HepG2 (cell line): ENCODE results near the gene GPR156. TPM values are rescaled to one million over a fixed set of nuclear protein-coding genes. Genes with fewer than 3 reads are reported as not detected.

ENCODE experiments used
- ATAC-seq: fragments of 200-7000 bp; cut with Tn5 transposase; 3 replicates; pipeline ENCODE4 v1.9.1; 2020; ENCODE audit warnings: mild to moderate bottlenecking, moderate library complexity
- BruUV-seq: library from RNA; stranded (reverse); fragments of 400-500 nt; replicated peaks from 2 replicates; lab custom pipeline; 2021; lab: Mats Ljungman, UMichigan
- CTCF ChIA-PET: fragments of 300-600 bp; formaldehyde crosslinking; extraction: SDS; loops from one replicate; lab custom pipeline; 2021; ENCODE audit warnings: low total read pairs, inconsistent platforms, low intra/inter-chr PET ratio; lab: Yijun Ruan, JAX
- POLR2A ChIA-PET: fragments of 350-600 bp; sonication (Branson Sonifier 250); formaldehyde crosslinking; loops from one replicate; lab custom pipeline; 2020; ENCODE audit warnings: antibody characterized with exemption, inconsistent platforms; lab: Yijun Ruan, JAX
- DNase-seq: peaks from one replicate; pipeline ENCODE4 v3.0.0-alpha.2; 2015; ENCODE audit warnings: low spot score
- FAIRE-seq: peaks from 3 replicates; lab custom pipeline; 2011; peaks lifted over from hg19 to GRCh38; lab: Jason Lieb, UNC
- H2AFZ ChIP-seq: one replicate; pipeline ENCODE4 v1.6.1; 2011; ENCODE audit warnings: low read length, inconsistent platforms
- H3K27ac ChIP-seq: fragments of 300-600 bp; 3 replicates; pipeline ENCODE4 v1.8.0; 2011; ENCODE audit warnings: mixed run types, mild to moderate bottlenecking, mixed read lengths, low read length, inconsistent platforms; ENCODE audit not compliant: insufficient read depth; ENCODE audit errors: extremely low read length
- H3K27me3 ChIP-seq, 2 experiments: fragments of 200-600 bp in 1 of 2; 2 replicates in 1 of 2; 3 replicates in 1 of 2; pipeline versions ENCODE4 v1.6.0 to v1.8.0; 2011; ENCODE audit warnings: low read length in 2 of 2, mild to moderate bottlenecking in 2 of 2, moderate library complexity in 2 of 2, inconsistent platforms in 1 of 2; ENCODE audit not compliant: insufficient read depth in 2 of 2, control insufficient read depth in 1 of 2
- H3K36me3 ChIP-seq, 2 experiments: fragments of 200-600 bp in 1 of 2; replicated peaks in 1 of 2; 2 replicates in 1 of 2; 3 replicates in 1 of 2; pipeline versions ENCODE4 v1.5.1 to v1.8.0; 2011; ENCODE audit warnings: low read length in 2 of 2, inconsistent platforms in 1 of 2; ENCODE audit not compliant: insufficient read depth in 2 of 2, control insufficient read depth in 1 of 2
- H3K4me1 ChIP-seq: 2 replicates; pipeline ENCODE4 v1.5.1; 2012; ENCODE audit warnings: low read length, inconsistent platforms; ENCODE audit not compliant: insufficient read depth
- H3K4me2 ChIP-seq: 2 replicates; pipeline ENCODE4 v1.6.0; 2011; ENCODE audit warnings: low read depth, low read length, inconsistent platforms
- H3K4me3 ChIP-seq, 3 experiments: fragments of 200-600 bp in 1 of 3; sonication (generic), shearing (Covaris generic) in 1 of 3; replicated peaks in 1 of 3; 2 replicates each; pipeline ENCODE4 v1.5.1; 2011 to 2016; ENCODE audit warnings: low read length in 3 of 3, inconsistent platforms in 2 of 3, low read depth in 2 of 3, mild to moderate bottlenecking in 2 of 3, control low read depth in 1 of 3, mixed read lengths in 1 of 3; ENCODE audit not compliant: insufficient read depth in 1 of 3
- H3K79me2 ChIP-seq: one replicate; pipeline ENCODE4 v1.6.1; 2011; ENCODE audit warnings: low read length, inconsistent platforms; ENCODE audit not compliant: insufficient read depth
- H3K9ac ChIP-seq: 2 replicates; pipeline ENCODE4 v1.6.0; 2011; ENCODE audit warnings: mild to moderate bottlenecking, low read depth, low read length, inconsistent platforms; ENCODE audit not compliant: insufficient read depth
- H3K9me3 ChIP-seq: 2 replicates; pipeline ENCODE4 v1.5.1; 2012; ENCODE audit warnings: mild to moderate bottlenecking, low read length
- H4K20me1 ChIP-seq: 2 replicates; pipeline ENCODE4 v1.6.0; 2011; ENCODE audit warnings: inconsistent platforms, mild to moderate bottlenecking, low read length, moderate library complexity; ENCODE audit not compliant: insufficient read depth
- ELF4 ChIP-seq: sonication (generic); formaldehyde crosslinking; IDR thresholded peaks from 2 replicates; pipeline ENCODE4 v1.5.0; 2020; ENCODE audit warnings: missing genetic modification reagents, mild to moderate bottlenecking, moderate library complexity, borderline replicate concordance
- ESRRA ChIP-seq: sonication (generic); formaldehyde crosslinking; IDR thresholded peaks from 2 replicates; pipeline ENCODE4 v1.5.1; 2020; ENCODE audit warnings: mild to moderate bottlenecking, low read depth, missing genetic modification reagents
- EZH2 ChIP-seq: conservative IDR thresholded peaks from 2 replicates; pipeline ENCODE4 v1.6.1; 2012; ENCODE audit warnings: mild to moderate bottlenecking, low read depth, low read length, moderate library complexity
- HNRNPH1 ChIP-seq: fragments of 200-400 bp; formaldehyde crosslinking; optimal IDR thresholded peaks from 2 replicates; pipeline ENCODE3; 2017; ENCODE audit warnings: mild to moderate bottlenecking, low read depth, low read length
- JUND ChIP-seq: sonication (generic); formaldehyde crosslinking; IDR thresholded peaks from 2 replicates; pipeline ENCODE4 v1.8.0; 2022; ENCODE audit warnings: mild to moderate bottlenecking, missing genetic modification reagents
- MAFF ChIP-seq: IDR thresholded peaks from 2 replicates; pipeline ENCODE4 v1.6.1; 2011; ENCODE audit warnings: low read depth, low read length, improper control_type of control experiment
- MBNL3 ChIP-seq: fragments of 250-450 bp; sonication (Bioruptor Pico); conservative IDR thresholded peaks from 2 replicates; pipeline ENCODE4 v1.8.0; 2022; ENCODE audit warnings: mild to moderate bottlenecking, inconsistent platforms
- MIER3 ChIP-seq: IDR thresholded peaks from 2 replicates; pipeline ENCODE4 v1.6.1; 2016; ENCODE audit warnings: missing compliant biosample characterization, borderline replicate concordance
- POGK ChIP-seq: sonication (generic); formaldehyde crosslinking; conservative IDR thresholded peaks from 2 replicates; pipeline ENCODE4 v1.8.0; 2022; ENCODE audit warnings: mild to moderate bottlenecking, moderate library complexity, missing genetic modification reagents
- TBP ChIP-seq: sonication (generic); formaldehyde crosslinking; IDR thresholded peaks from 2 replicates; pipeline ENCODE4 v1.5.0; 2020; ENCODE audit warnings: missing genetic modification reagents
- U2AF1 ChIP-seq: fragments of 200-400 bp; formaldehyde crosslinking; optimal IDR thresholded peaks from 2 replicates; pipeline ENCODE3; 2017; ENCODE audit warnings: mild to moderate bottlenecking, low read depth, low read length
- ZNF33A ChIP-seq: sonication (generic); formaldehyde crosslinking; IDR thresholded peaks from 2 replicates; pipeline ENCODE4 v1.5.1; 2020; ENCODE audit warnings: missing genetic modification reagents, mild to moderate bottlenecking, moderate library complexity, borderline replicate concordance
- ZNF34 ChIP-seq: sonication (generic); formaldehyde crosslinking; IDR thresholded peaks from 2 replicates; pipeline ENCODE4 v1.4.0; 2020; ENCODE audit warnings: mild to moderate bottlenecking, missing genetic modification reagents, borderline replicate concordance
- ZNF546 ChIP-seq: sonication (generic); formaldehyde crosslinking; conservative IDR thresholded peaks from 2 replicates; pipeline ENCODE4 v1.8.1; 2023; ENCODE audit warnings: mild to moderate bottlenecking, missing genetic modification reagents
- ZNF841 ChIP-seq: sonication (generic); formaldehyde crosslinking; IDR thresholded peaks from 2 replicates; pipeline ENCODE4 v1.8.1; 2023; ENCODE audit warnings: missing genetic modification reagents, borderline replicate concordance
- ZUFSP ChIP-seq: sonication (generic); formaldehyde crosslinking; IDR thresholded peaks from 2 replicates; pipeline ENCODE4 v1.9.0; 2021; ENCODE audit warnings: missing genetic modification reagents, mild to moderate bottlenecking, borderline replicate concordance
- ZZZ3 ChIP-seq: sonication (generic); formaldehyde crosslinking; IDR thresholded peaks from 2 replicates; pipeline ENCODE4 v1.4.0; 2020; ENCODE audit warnings: missing genetic modification reagents, mild to moderate bottlenecking, borderline replicate concordance
- WGBS: methylation state at CpG from one replicate; pipeline ENCODE4 v1.1.6; 2017; ENCODE audit warnings: low lambda C conversion rate; 5-methylcytosine and 5-hydroxymethylcytosine counted together
- in situ Hi-C: cut with HindIII; loops from 2 replicates; pipeline ENCODE4 v1.10.0; 2017; ENCODE audit warnings: low pct_unique_long_range_greater_than_20kb; ENCODE audit not compliant: extremely low pct_ligation_motif_present
- intact Hi-C: fragments of 100-400 bp; cut with micrococcal nuclease; formaldehyde crosslinking; loops from one replicate; pipeline ENCODE4 v1.10.0; 2022; ENCODE audit not compliant: unreplicated experiment
- polyA plus RNA-seq, 8 experiments: library from polyadenylated mRNA; depleted of rRNA in 3 of 8; stranded (reverse) in 7 of 8; unstranded in 1 of 8; fragments of >200 nt; fragmentation: Illumina TruSeq in 4 of 8; extraction: Trizol in 4 of 8; gene quantifications; 2 replicates each; pipeline versions ENCODE4 v1.2.1 to v1.2.3, GENCODE V29; 2011 to 2016; ENCODE audit warnings: low read depth in 4 of 8, missing spikeins in 1 of 8, mixed read lengths in 1 of 8; ENCODE audit not compliant: insufficient read depth in 1 of 8
- total RNA-seq, 5 experiments: library from RNA; depleted of rRNA; stranded (reverse); fragments of >200 nt; fragmentation: Illumina TruSeq; extraction: Trizol; gene quantifications; 2 replicates each; pipeline ENCODE4 v1.2.3, GENCODE V29; 2016; ENCODE audit warnings: low read depth in 1 of 5

The GPR156 gene
- total and polyA plus RNA-seq, 2 of the 13 experiments (the other 11 are each of a cell fraction or from before 2014, with no cell fraction given) = not detected

DNA sequence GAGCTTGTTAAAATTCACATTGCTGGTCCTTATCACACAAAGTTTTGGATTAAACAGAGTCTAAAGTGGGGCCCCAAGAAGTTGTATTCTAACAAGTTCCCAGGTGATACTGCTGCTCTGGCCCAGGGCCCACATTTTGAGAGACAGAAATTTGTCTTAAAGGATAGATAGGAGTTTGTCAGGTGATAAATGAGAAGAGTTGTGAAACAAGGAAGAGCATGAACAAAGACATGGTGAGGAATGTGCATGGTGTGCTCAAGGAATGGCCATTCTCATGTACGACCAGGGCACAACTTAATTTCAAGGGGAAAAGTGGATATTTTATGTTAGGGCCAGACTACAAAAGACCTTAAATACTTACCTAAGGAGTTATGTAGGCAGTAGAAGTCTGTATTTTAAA lies 75.6 kb downstream of the GPR156 start:
- no TSS peak for BruUV-seq

More for the DNA sequence above, 75.6 kb downstream of the GPR156 start:
- Histone ChIP-seq H3K79me2 (no peaks in the 10 kb centered on the region), H3K27me3 (peaks cover 0 to 3% of the 10 kb centered on the region in 2 experiments; a peak in 3 of 5 replicates), H3K4me2 (no peak overlapping the region), H3K9me3 (no peaks in the 10 kb centered on the region), H3K36me3 (no peaks in the 10 kb centered on the region), H4K20me1 (no peaks in the 10 kb centered on the region), H3K9ac (no peak overlapping the region), H3K4me1 (peaks cover 4% of the 10 kb centered on the region), H2AFZ (no peak overlapping the region), H3K4me3 (no peak overlapping the region), H3K27ac (no peak overlapping the region)
- TF ChIP-seq U2AF1 (no peak), ZNF841 (CRISPR knock-in tag) (no peak), JUND (CRISPR knock-in tag) (no peak), ZNF34 (CRISPR knock-in tag) (no peak), ELF4 (CRISPR knock-in tag) (no peak), MBNL3 (CRISPR knock-in tag) (no peak), TBP (CRISPR knock-in tag) (no peak), EZH2 (no peak), ESRRA (no peak), HNRNPH1 (no peak), ZUFSP (CRISPR knock-in tag) (no peak), ZNF33A (CRISPR knock-in tag) (no peak), MAFF (no peak), ZNF546 (CRISPR knock-in tag) (no peak), POGK (no peak), MIER3 (no peak), ZZZ3 (CRISPR knock-in tag) (no peak)
- in situ Hi-C loops (no loop called here), intact Hi-C loops (no loop called here)
- 3% methylated on average over 1 of the region's 1 CpG for WGBS
- no peak for ATAC-seq
- no peak for FAIRE-seq
- ChIA-PET POLR2A (no interaction called here), CTCF (no interaction called here)
- no peak for DNase-seq
